SK-N-SH treated with all-trans-retinoic acid at 6 μM for 48 hours (cell line): ENCODE data around the gene SEC16A.

Source experiments
- CSDC2 ChIP-seq: fragments of 250-450 bp; sonication (Bioruptor Pico); IDR thresholded peaks from 2 replicates; pipeline ENCODE4 v1.5.0; 2020; ENCODE audit warnings: mild to moderate bottlenecking, moderate library complexity
- CSRNP3 ChIP-seq: fragments of 250-450 bp; sonication (Bioruptor Pico); IDR thresholded peaks from 2 replicates; pipeline ENCODE4 v1.5.1; 2021; ENCODE audit warnings: mild to moderate bottlenecking, moderate library complexity
- ESRRG ChIP-seq: fragments of 250-450 bp; sonication (Bioruptor Pico); IDR thresholded peaks from 2 replicates; pipeline ENCODE4 v1.6.1; 2021; ENCODE audit warnings: mild to moderate bottlenecking
- OSR1 ChIP-seq: fragments of 250-450 bp; sonication (Bioruptor Pico); IDR thresholded peaks from 2 replicates; pipeline ENCODE4 v1.8.0; 2022; ENCODE audit warnings: moderate library complexity, mild to moderate bottlenecking, inconsistent platforms
- POU6F1 ChIP-seq: fragments of 250-450 bp; sonication (Bioruptor Pico); IDR thresholded peaks from 2 replicates; pipeline ENCODE4 v1.8.0; 2021; ENCODE audit warnings: low read depth, mild to moderate bottlenecking, moderate library complexity, borderline replicate concordance
- RARB ChIP-seq: fragments of 250-450 bp; sonication (Bioruptor Pico); IDR thresholded peaks from 2 replicates; pipeline ENCODE4 v1.8.0; 2021; ENCODE audit warnings: mild to moderate bottlenecking, moderate library complexity
- SNAI2 ChIP-seq: fragments of 250-450 bp; sonication (Bioruptor Pico); IDR thresholded peaks from 2 replicates; pipeline ENCODE4 v1.5.0; 2020; ENCODE audit warnings: mild to moderate bottlenecking, moderate library complexity
- TOX ChIP-seq: fragments of 250-450 bp; sonication (Bioruptor Pico); IDR thresholded peaks from 2 replicates; pipeline ENCODE4 v1.8.0; 2021; ENCODE audit warnings: mild to moderate bottlenecking, moderate library complexity, borderline replicate concordance
- TF ChIP-seq, protein P1 (sequence below): fragments of 250-450 bp; sonication (Bioruptor Pico); IDR thresholded peaks from 2 replicates; pipeline ENCODE4 v1.5.1; 2020; ENCODE audit warnings: low read depth, mild to moderate bottlenecking, moderate library complexity
- TF ChIP-seq, protein P2 (sequence below): fragments of 250-450 bp; sonication (Bioruptor Pico); IDR thresholded peaks from 2 replicates; pipeline ENCODE4 v1.8.0; 2020; ENCODE audit warnings: mild to moderate bottlenecking, moderate library complexity, borderline replicate concordance

GRCh38 chr9:136515276-136515675, 32.4 kb upstream of the SEC16A start:
- no peak for TF ChIP-seq OSR1
- TF ChIP-seq TOX (CRISPR knock-in tag) = no peak
- TF ChIP-seq, protein P1, sequence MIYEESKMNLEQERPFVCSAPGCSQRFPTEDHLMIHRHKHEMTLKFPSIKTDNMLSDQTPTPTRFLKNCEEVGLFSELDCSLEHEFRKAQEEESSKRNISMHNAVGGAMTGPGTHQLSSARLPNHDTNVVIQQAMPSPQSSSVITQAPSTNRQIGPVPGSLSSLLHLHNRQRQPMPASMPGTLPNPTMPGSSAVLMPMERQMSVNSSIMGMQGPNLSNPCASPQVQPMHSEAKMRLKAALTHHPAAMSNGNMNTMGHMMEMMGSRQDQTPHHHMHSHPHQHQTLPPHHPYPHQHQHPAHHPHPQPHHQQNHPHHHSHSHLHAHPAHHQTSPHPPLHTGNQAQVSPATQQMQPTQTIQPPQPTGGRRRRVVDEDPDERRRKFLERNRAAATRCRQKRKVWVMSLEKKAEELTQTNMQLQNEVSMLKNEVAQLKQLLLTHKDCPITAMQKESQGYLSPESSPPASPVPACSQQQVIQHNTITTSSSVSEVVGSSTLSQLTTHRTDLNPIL (CRISPR knock-in tag) = no peak
- TF ChIP-seq, protein P2, sequence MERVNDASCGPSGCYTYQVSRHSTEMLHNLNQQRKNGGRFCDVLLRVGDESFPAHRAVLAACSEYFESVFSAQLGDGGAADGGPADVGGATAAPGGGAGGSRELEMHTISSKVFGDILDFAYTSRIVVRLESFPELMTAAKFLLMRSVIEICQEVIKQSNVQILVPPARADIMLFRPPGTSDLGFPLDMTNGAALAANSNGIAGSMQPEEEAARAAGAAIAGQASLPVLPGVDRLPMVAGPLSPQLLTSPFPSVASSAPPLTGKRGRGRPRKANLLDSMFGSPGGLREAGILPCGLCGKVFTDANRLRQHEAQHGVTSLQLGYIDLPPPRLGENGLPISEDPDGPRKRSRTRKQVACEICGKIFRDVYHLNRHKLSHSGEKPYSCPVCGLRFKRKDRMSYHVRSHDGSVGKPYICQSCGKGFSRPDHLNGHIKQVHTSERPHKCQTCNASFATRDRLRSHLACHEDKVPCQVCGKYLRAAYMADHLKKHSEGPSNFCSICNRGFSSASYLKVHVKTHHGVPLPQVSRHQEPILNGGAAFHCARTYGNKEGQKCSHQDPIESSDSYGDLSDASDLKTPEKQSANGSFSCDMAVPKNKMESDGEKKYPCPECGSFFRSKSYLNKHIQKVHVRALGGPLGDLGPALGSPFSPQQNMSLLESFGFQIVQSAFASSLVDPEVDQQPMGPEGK (CRISPR knock-in tag) = no peak
- no peak for TF ChIP-seq SNAI2
- TF ChIP-seq CSRNP3 (CRISPR knock-in tag) = no peak
- no peak for TF ChIP-seq CSDC2 (CRISPR knock-in tag)
- no peak for TF ChIP-seq ESRRG (CRISPR knock-in tag)
- TF ChIP-seq RARB (CRISPR knock-in tag) = no peak
- TF ChIP-seq POU6F1 (CRISPR knock-in tag) = no peak
